ENCODE data around the gene PACS1. TPM values are rescaled to one million over a fixed set of nuclear protein-coding genes. Genes with fewer than 3 reads are reported as not detected.
A peak's percentile ranks its signal among the peaks of the same experiment; 100 is the strongest.
"Not testable (repeated sequence)": the region's sequence is repeated elsewhere in the genome, so short reads cannot be mapped to it uniquely, and the experiment has no call there.

The PACS1 gene
- total RNA-seq, 2 donors from 2014 or later = 124 TPM

- peak overlapping the region; percentile 44 to 82 for H3K27ac Mint-ChIP-seq
- H3K9me3 Mint-ChIP-seq = no peaks in the 10 kb centered on the region
- DNase-seq (ENCODE audit: low spot score in 2 of 2) (no peak), ATAC-seq (no peak)
- peaks cover 0 to 10% of the 10 kb centered on the region in 2 donors for H3K36me3 Mint-ChIP-seq
Observed at GRCh38 chr11:66083767-66084166, 13.7 kb downstream of the PACS1 start.

GRCh38 chr11:66084821-66085475 lies 14.9 kb downstream of the PACS1 start:
- no peaks in the 10 kb centered on the region for H3K9me3 Mint-ChIP-seq
- H3K27ac Mint-ChIP-seq = peak overlapping the region; percentile 44 to 82
- DNase-seq (ENCODE audit: low spot score in 2 of 2) = no peak
- peaks cover 0 to 19% of the 10 kb centered on the region in 2 donors for H3K36me3 Mint-ChIP-seq
- no peak for ATAC-seq

- Mint-ChIP-seq H3K27ac (peak overlapping the region in 1 of 2 donors; percentile 20), H3K9me3 (no peaks in the 10 kb centered on the region), H3K36me3 (peaks cover 0 to 28% of the 10 kb centered on the region in 2 donors)
- ATAC-seq = no peak
- no peak for DNase-seq (ENCODE audit: low spot score in 2 of 2)
Observed at GRCh38 chr11:66087148-66087908, 17.3 kb downstream of the PACS1 start.

- DNase-seq (ENCODE audit: low spot score in 2 of 2) = no peak
- Mint-ChIP-seq H3K9me3 (no peaks in the 10 kb centered on the region), H3K36me3 (peaks cover 0 to 34% of the 10 kb centered on the region in 2 donors), H3K27ac (no peak overlapping the region)
- no peak for ATAC-seq
Observed at GRCh38 chr11:66089067-66089466, 19.0 kb downstream of the PACS1 start.

- Mint-ChIP-seq H3K27ac (peak overlapping the region in 1 of 2 donors; percentile 29), H3K36me3 (peaks cover 0 to 34% of the 10 kb centered on the region in 2 donors), H3K9me3 (no peaks in the 10 kb centered on the region)
- no peak for ATAC-seq
- no peak for DNase-seq (ENCODE audit: low spot score in 2 of 2)
Observed at GRCh38 chr11:66090288-66090687, 20.2 kb downstream of the PACS1 start.

- not testable (repeated sequence) for ATAC-seq; H3K27ac Mint-ChIP-seq; H3K9me3 Mint-ChIP-seq; DNase-seq (ENCODE audit: low spot score in 2 of 2)
- peaks cover 0 to 34% of the 10 kb centered on the region in 2 donors for H3K36me3 Mint-ChIP-seq
Observed at GRCh38 chr11:66092125-66092524, 22.1 kb downstream of the PACS1 start.

- DNase-seq (ENCODE audit: low spot score in 2 of 2); H3K36me3 Mint-ChIP-seq; H3K9me3 Mint-ChIP-seq; ATAC-seq: not testable (repeated sequence)
- H3K27ac Mint-ChIP-seq = peak overlapping the region in 1 of 2 donors; percentile 96
Observed at GRCh38 chr11:66099746-66100145, 29.7 kb downstream of the PACS1 start.

GRCh38 chr11:66100272-66101065 lies 30.4 kb downstream of the PACS1 start:
- Mint-ChIP-seq H3K9me3 (no peaks in the 10 kb centered on the region), H3K27ac (peak overlapping the region; percentile 86 to 96), H3K36me3 (peaks cover 8% of the 10 kb centered on the region in 2 donors)
- ATAC-seq (peak; percentile 91 to 94), DNase-seq (ENCODE audit: low spot score in 2 of 2) (peak; percentile 55 to 75)

- ATAC-seq (peak; percentile 41 to 55), DNase-seq (ENCODE audit: low spot score in 2 of 2) (no peak)
- H3K36me3 Mint-ChIP-seq = peaks cover 8 to 14% of the 10 kb centered on the region in 2 donors
- H3K27ac Mint-ChIP-seq = peak overlapping the region; percentile 86 to 96
- no peaks in the 10 kb centered on the region for H3K9me3 Mint-ChIP-seq
Observed at GRCh38 chr11:66101066-66101464, 31.0 kb downstream of the PACS1 start.

- Mint-ChIP-seq H3K36me3 (peaks cover 8 to 26% of the 10 kb centered on the region in 2 donors), H3K27ac (peak overlapping the region; percentile 77 to 87), H3K9me3 (peaks cover 0 to 4% of the 10 kb centered on the region in 2 donors)
- no peak for ATAC-seq
- DNase-seq (ENCODE audit: low spot score in 2 of 2) = no peak
Observed at GRCh38 chr11:66104057-66104638, 34.1 kb downstream of the PACS1 start.

GRCh38 chr11:66106786-66107599 lies 36.9 kb downstream of the PACS1 start:
- Mint-ChIP-seq H3K27ac (peak overlapping the region; percentile 81 to 87), H3K36me3 (peaks cover 0 to 26% of the 10 kb centered on the region in 2 donors), H3K9me3 (peaks cover 0 to 4% of the 10 kb centered on the region in 2 donors)
- peak in 1 of 2 donors; percentile 78 for DNase-seq (ENCODE audit: low spot score in 2 of 2)
- ATAC-seq = peak; percentile 40 to 91

GRCh38 chr11:66107600-66108510 lies 37.8 kb downstream of the PACS1 start:
- Mint-ChIP-seq H3K36me3 (peaks cover 0 to 25% of the 10 kb centered on the region in 2 donors), H3K9me3 (peaks cover 0 to 4% of the 10 kb centered on the region in 2 donors), H3K27ac (peak overlapping the region; percentile 81 to 87)
- ATAC-seq (peak; percentile 19 to 71), DNase-seq (ENCODE audit: low spot score in 2 of 2) (no peak)

- H3K27ac Mint-ChIP-seq = peak overlapping the region in 1 of 2 donors; percentile 87
- DNase-seq (ENCODE audit: low spot score in 2 of 2) (no peak), ATAC-seq (peak; percentile 36 to 74)
- H3K36me3 Mint-ChIP-seq = peaks cover 0 to 18% of the 10 kb centered on the region in 2 donors
- peaks cover 0 to 4% of the 10 kb centered on the region in 2 donors for H3K9me3 Mint-ChIP-seq
Observed at GRCh38 chr11:66109294-66109693, 39.2 kb downstream of the PACS1 start.

- no peak for ATAC-seq
- H3K27ac Mint-ChIP-seq = peak overlapping the region; percentile 56 to 80
- peaks cover 0 to 11% of the 10 kb centered on the region in 2 donors for H3K36me3 Mint-ChIP-seq
- H3K9me3 Mint-ChIP-seq = peaks cover 0 to 4% of the 10 kb centered on the region in 2 donors
- no peak for DNase-seq (ENCODE audit: low spot score in 2 of 2)
Observed at GRCh38 chr11:66111158-66111557, 41.1 kb downstream of the PACS1 start.

GRCh38 chr11:66112041-66112491 lies 42.0 kb downstream of the PACS1 start:
- no peak for ATAC-seq
- Mint-ChIP-seq H3K36me3 (peaks cover 0 to 7% of the 10 kb centered on the region in 2 donors), H3K27ac (peak overlapping the region; percentile 76 to 80)

More at GRCh38 chr11:66112041-66112491, 42.0 kb downstream of the PACS1 start:
- peaks cover 0 to 4% of the 10 kb centered on the region in 2 donors for H3K9me3 Mint-ChIP-seq
- DNase-seq (ENCODE audit: low spot score in 2 of 2) = no peak

All from activated naive CD4-positive, alpha-beta T cell treated with anti-CD3 and anti-CD28 coated beads, Interleukin-2, amount 50 U/mL, for 72 hours (primary cell).